ENCODE results near the gene C1QTNF6.

DNA sequence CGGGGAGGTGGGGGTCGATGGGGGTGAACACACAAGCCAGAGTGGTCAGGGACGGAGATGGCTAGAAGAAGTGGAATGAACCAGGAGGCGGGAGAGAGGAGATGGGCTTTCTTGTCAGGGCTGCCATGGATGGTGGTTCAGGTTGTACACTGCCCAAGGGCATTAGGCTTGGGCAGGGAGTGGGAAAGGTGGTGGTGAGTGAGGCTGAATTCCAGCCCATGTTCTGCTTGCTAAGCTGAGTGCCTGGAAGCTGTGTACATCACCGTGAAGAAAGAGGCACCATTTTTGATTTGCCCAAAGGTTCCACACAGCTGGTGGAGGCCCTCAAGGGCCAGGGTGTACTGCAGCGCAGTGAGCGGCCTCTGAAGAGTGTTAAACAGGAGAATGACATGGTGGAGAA, 55.3 kb downstream of the C1QTNF6 start:
- TF ChIP-seq, protein P1, sequence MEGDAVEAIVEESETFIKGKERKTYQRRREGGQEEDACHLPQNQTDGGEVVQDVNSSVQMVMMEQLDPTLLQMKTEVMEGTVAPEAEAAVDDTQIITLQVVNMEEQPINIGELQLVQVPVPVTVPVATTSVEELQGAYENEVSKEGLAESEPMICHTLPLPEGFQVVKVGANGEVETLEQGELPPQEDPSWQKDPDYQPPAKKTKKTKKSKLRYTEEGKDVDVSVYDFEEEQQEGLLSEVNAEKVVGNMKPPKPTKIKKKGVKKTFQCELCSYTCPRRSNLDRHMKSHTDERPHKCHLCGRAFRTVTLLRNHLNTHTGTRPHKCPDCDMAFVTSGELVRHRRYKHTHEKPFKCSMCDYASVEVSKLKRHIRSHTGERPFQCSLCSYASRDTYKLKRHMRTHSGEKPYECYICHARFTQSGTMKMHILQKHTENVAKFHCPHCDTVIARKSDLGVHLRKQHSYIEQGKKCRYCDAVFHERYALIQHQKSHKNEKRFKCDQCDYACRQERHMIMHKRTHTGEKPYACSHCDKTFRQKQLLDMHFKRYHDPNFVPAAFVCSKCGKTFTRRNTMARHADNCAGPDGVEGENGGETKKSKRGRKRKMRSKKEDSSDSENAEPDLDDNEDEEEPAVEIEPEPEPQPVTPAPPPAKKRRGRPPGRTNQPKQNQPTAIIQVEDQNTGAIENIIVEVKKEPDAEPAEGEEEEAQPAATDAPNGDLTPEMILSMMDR (IDR thresholded peaks at IDR 0.05; ENCODE audit: poor library complexity, severe bottlenecking), result no peak
- TF ChIP-seq EZH2 (IDR thresholded peaks at IDR 0.05; ENCODE audit: borderline replicate concordance, insufficient read depth, low read length, poor library complexity, severe bottlenecking) (no peak), POLR2AphosphoS5 (IDR thresholded peaks at IDR 0.05) (no peak), EP300 (conservative IDR thresholded peaks at IDR 0.05; ENCODE audit: poor library complexity, severe bottlenecking) (no peak), TAF1 (IDR thresholded peaks at IDR 0.05; ENCODE audit: low read depth) (no peak)
- TF ChIP-seq, protein P2, sequence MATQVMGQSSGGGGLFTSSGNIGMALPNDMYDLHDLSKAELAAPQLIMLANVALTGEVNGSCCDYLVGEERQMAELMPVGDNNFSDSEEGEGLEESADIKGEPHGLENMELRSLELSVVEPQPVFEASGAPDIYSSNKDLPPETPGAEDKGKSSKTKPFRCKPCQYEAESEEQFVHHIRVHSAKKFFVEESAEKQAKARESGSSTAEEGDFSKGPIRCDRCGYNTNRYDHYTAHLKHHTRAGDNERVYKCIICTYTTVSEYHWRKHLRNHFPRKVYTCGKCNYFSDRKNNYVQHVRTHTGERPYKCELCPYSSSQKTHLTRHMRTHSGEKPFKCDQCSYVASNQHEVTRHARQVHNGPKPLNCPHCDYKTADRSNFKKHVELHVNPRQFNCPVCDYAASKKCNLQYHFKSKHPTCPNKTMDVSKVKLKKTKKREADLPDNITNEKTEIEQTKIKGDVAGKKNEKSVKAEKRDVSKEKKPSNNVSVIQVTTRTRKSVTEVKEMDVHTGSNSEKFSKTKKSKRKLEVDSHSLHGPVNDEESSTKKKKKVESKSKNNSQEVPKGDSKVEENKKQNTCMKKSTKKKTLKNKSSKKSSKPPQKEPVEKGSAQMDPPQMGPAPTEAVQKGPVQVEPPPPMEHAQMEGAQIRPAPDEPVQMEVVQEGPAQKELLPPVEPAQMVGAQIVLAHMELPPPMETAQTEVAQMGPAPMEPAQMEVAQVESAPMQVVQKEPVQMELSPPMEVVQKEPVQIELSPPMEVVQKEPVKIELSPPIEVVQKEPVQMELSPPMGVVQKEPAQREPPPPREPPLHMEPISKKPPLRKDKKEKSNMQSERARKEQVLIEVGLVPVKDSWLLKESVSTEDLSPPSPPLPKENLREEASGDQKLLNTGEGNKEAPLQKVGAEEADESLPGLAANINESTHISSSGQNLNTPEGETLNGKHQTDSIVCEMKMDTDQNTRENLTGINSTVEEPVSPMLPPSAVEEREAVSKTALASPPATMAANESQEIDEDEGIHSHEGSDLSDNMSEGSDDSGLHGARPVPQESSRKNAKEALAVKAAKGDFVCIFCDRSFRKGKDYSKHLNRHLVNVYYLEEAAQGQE (IDR thresholded peaks at IDR 0.05; ENCODE audit: borderline replicate concordance), result no peak

Measured in neural cell (in vitro differentiated cells).